Caki2 (cell line): ENCODE data around the gene FGF18. TPM values are rescaled to one million over a fixed set of nuclear protein-coding genes. Genes with fewer than 3 reads are reported as not detected.

Experiments
- DNase-seq: peaks from one replicate; pipeline ENCODE4 v3.0.0-alpha.2; 2015; ENCODE audit warnings: low read depth
- in situ Hi-C: cut with HindIII; loops from 2 replicates; pipeline ENCODE4 v1.10.0; 2016; ENCODE audit warnings: low sequenced_read_pairs, low pct_unique_long_range_greater_than_20kb, mixed read lengths
- total RNA-seq: library from RNA; depleted of rRNA; stranded (reverse); fragments of >200 nt; shearing (Covaris generic); gene quantifications from 2 replicates; pipeline ENCODE4 v1.2.3, GENCODE V29; 2014; ENCODE audit warnings: low replicate concordance

FGF18 gene
- total RNA-seq, 1 experiment from 2014 or later: 9.5 TPM

- in situ Hi-C loops: no loop called here
These were observed 13.3 kb downstream of the FGF18 start for GRCh38 chr5:171432583-171433351.

DNA sequence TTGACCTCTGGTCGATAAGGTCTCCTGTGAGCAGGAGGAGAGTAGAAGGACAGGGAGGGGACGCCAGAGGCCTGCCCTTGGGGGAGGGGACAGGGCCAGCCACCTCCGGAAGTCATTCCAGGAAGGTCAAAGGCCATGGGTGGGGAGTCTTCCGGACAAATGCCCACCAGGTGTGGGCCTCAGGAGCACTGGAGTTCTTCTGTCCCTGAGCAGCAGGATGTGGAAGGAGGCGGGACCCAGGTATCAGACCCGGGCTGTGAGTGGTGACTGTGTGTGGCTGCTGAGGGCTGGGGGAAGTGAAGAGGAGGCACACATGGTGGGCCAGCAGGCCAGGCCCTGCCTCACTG is 13.9 kb downstream of the FGF18 start:
- in situ Hi-C loops: no loop called here

More at GRCh38 chr5:171432583-171433351, 13.3 kb downstream of the FGF18 start:
- no peak for DNase-seq

GRCh38 chr5:171433982-171434676 is 14.7 kb downstream of the FGF18 start:
- in situ Hi-C loops: no loop called here

More for the DNA sequence above, 13.9 kb downstream of the FGF18 start:
- no peak for DNase-seq

DNA sequence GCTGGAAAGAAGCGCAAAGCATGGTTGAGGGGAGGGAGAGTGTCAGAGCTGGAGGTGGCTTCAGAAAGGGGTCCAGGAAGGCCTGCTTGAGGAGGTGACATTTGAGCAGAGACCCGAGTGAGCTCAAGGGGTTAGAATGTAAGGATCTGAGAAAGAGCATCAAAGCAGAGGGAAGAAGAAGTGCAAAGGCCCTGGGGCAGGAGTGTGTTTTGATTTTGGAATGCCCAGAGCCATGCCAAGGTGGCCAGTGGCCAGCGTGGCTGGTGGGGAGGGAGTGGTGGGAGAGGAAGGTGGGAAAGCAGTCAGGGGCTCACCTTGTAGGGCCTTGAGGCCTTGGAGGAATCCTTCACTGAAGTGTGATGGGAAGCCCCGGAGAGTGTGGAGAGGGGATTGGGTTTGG is 15.4 kb downstream of the FGF18 start:
- in situ Hi-C loops: no loop called here
- DNase-seq: no peak

More at GRCh38 chr5:171433982-171434676, 14.7 kb downstream of the FGF18 start:
- no peak for DNase-seq

DNA sequence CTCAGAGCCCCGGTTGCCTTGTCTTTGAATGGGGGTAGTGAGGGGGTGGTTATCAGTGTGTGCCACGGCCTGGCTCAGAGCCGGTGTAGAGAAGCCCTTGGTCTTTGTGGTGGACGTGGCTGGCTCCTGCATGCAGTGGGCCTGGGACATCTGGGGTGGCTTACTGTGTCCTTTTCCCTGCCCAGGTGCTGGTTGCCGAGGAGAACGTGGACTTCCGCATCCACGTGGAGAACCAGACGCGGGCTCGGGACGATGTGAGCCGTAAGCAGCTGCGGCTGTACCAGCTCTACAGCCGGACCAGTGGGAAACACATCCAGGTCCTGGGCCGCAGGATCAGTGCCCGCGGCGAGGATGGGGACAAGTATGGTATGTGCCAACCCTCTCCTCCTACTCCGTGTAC is 16.5 kb downstream of the FGF18 start:
- DNase-seq: no peak
- in situ Hi-C loops: no loop called here

DNA sequence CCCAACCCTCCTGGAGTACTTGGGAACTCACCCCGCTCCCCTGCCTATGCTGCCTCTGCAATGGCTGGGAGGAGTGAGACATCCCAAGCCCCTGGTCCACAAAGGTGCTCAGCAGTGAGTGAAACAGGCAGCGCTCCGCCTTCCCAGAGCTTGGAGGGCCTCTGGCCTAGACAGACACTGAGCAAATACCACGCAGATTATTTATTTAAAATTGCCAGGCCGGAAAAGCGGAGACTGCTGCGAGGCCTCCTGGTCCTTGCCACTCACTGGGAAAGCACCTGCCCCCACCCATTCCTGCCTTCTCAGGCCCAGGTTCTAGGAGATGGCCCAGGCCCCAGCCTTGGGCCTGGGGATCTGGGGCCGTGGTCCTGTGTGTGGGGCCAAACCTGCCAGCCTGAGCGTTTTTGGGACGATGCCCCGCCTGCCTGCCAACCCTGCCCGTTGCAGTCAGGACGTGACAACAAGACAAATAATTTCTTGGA is 17.4 kb downstream of the FGF18 start:
- DNase-seq: no peak
- in situ Hi-C loops: no loop called here

DNA sequence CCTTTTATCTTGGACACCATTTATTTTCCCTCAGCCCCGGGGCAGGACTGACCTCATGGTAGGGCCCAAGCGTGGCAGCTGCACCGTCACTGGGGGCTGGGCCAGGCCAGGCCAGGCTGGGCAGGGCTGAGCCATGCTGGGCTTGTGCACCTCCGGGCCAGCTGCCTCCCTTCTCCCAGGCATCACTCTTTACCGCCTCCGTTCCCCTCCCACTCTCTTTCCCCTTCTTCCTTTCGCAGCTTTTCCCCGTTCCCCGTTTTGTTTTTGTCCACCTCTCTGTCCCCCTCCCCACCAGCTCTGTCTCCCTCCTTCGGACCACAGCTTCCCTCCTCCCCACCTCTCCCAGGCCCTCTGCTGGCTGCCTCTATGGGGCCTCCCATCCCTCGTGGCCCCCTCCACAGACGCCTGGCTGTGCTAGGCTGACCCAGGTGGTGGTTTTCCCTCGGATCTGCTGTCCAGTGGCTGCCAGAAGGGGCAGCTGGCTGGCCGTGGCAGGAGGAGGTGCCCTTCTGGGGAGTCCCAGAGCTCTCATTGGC is 17.9 kb downstream of the FGF18 start:
- in situ Hi-C loops: no loop called here

DNA sequence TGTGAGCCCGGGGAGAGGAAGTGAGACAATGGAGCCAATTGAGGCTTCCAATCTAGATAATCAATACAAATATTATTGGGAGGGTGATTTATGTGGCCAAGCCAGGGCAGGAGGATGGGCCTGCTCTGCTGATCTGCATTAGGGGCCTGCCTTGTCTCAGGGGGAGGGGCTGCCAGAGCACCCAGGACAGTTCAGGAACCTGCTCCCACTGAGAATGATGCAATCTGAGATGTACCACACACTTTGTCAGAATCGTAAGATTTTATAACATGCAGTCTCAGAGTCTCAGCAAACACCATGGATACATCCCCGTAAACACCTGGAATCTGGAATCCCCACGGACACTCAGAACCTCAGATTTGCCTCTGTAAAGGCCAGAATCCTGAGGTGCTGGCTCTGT is 19.3 kb downstream of the FGF18 start:
- in situ Hi-C loops: no loop called here

More for the DNA sequence above, 17.9 kb downstream of the FGF18 start:
- no peak for DNase-seq

GRCh38 chr5:171441246-171441791 is 21.9 kb downstream of the FGF18 start:
- in situ Hi-C loops: no loop called here
- no peak for DNase-seq

More for the DNA sequence above, 19.3 kb downstream of the FGF18 start:
- no peak for DNase-seq

DNA sequence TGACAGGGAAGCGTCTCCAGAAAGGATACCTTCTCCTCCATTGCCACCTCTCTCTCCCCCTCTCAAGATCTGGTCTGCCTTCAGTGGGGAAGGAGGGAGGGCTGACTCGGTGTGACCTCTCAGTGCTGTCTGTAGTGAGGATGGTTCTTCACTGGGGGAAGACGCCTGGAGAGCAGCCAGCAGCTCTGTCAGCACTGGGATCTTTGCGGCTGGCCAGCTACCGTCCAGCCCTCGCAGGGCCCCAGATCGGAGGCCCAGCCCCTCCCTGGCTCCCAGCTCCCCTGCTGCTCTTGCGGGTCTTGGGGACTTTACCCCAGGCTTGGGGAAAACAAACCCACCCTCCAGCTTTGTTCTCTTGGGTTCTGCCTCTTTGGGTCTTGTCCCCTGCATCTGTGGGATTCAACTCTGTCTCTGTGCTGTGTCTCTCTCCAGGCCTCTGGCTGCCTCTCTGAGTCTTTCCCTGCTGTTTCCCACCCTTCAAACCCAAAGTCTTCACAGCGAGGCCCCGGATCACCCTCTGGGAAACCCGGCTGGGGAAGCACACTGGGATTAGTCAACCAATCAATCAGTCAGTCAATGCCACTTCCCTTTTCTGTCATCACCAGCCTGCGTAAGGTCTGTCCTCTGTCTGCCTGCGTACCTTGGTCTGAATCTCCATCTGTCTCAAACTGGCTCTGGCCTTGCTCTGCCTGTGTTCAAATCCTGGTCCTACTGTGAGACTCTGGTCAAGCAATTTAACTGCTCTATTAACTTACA is 23.0 kb downstream of the FGF18 start:
- in situ Hi-C loops: no loop called here
- DNase-seq: no peak

GRCh38 chr5:171444582-171444981 is 25.1 kb downstream of the FGF18 start:
- in situ Hi-C loops: no loop called here
- peak; percentile 33 for DNase-seq

DNA sequence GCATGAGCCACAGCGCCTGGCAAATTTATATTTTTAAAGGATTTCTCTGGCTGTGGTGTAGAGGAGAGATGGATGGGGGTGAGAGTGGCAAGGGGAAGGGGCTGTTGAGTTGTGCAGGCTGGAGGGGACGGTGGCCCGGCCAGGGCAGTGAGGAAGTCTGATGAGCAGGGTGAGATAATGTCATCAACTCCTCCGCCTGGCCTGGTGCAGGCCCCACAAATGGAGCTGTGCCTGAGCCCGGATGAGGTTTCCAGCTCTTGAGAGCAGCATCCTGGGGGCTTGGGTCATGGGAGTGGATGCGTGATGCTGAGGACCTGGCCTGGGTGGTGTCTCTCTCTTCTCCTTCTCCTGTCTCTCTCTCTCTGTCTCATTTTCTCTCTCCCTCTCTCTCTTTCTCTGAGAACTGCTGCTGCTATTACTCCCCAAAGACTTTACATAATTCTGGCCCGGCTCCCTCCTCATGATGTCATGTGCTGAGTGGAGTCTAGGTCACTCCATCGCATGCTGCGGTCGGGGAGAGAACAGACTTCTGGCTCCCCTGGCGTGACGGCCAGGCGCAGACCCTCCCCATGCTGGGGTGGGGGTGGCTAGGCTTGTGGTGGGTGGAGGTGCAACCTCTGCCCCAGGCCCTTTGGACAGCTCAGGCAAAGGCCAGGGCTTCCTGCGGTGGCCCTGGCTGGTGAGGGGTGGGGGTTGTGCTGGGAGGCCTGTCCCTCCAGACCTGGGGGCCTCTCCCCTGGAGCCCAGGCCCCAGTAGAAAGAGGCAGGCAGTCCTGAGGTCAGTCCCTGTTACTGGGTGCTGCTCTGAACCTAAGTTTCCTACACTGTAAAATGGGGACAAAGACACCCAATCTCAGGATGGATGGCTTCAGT is 26.4 kb downstream of the FGF18 start:
- in situ Hi-C loops: no loop called here
- DNase-seq: no peak

- DNase-seq: no peak
- in situ Hi-C loops: no loop called here
These were observed 27.8 kb downstream of the FGF18 start for GRCh38 chr5:171447226-171447625.

GRCh38 chr5:171449426-171449825 is 30.0 kb downstream of the FGF18 start:
- in situ Hi-C loops: no loop called here
- no peak for DNase-seq

GRCh38 chr5:171450423-171451331 is 31.2 kb downstream of the FGF18 start:
- in situ Hi-C loops: no loop called here
- peak; percentile 58 for DNase-seq

GRCh38 chr5:171451421-171451820 is 32.0 kb downstream of the FGF18 start:
- DNase-seq: no peak
- in situ Hi-C loops: no loop called here
